HG03558 (cell line): ENCODE results near the gene MOV10L1.

ENCODE experiments used
- ATAC-seq: cut with Tn5 transposase; IDR thresholded peaks from one replicate; pipeline ENCODE4 v1.9.1; 2021; ENCODE audit warnings: moderate number of reproducible peaks; ENCODE audit not compliant: unreplicated experiment; ENCODE audit errors: extremely low read depth

The MOV10L1 gene

DNA sequence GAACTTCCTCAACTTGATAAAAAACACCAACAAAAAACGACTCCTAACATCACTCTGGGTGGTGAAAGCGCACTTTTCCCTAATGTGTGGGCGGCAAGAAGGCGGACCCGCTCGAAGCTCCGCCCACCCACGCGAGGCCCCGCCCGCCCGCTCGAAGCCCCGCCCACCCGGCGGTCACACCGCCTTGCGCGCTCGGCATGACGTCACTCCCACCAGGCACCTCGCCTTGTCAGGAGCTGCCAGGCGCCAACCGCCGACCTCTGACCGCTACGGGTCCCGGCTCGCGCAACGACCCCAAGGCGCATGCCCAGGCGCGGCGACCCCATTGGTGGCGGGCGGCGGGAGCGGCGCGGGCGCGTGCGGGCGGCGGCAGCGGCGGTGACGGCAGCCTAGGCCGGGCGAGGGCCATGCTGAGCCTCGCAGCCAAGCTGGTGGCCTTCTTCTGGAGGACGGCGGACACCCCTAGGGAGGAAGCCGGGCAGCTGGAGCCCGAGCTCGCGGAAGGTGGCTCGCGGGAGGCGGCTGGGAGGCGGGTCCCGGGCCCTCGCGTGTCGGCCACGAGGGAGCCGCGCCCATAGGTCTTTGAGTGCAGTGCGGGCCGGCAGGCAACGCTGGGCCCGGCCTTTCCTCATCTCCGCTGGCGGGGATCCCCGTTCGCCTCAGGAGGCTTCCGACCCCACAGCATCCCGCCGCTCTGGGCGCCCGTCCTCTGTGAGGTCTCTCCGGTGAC lies at the start of gene MOV10L1:
MOV10L1 (plus strand) TSS at position 325 of the 730 bp plus-strand sequence; CDS start at position 408, 83 bp downstream.
- ATAC-seq: no peak

DNA sequence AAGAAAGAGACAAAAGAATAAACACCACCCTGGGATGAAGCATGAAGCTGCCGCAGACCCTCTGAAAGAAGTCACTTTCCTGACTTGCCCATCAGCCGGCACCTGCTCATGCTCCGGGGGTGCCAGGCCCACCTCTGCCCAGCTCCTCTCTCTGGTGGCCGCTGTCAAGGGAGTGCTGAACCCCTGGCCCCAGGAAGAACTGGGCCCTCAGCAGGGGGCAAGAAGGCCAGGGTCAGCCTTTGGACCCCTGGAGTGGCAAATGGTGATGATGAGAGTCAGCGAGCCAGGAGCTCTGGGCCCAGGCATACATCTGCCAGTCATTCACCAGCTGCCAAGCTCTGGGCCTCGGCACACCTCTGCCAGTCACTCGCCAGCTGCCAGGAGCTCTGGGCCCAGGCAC lies 49.1 kb upstream of the MOV10L1 start:
- ATAC-seq: no peak

DNA sequence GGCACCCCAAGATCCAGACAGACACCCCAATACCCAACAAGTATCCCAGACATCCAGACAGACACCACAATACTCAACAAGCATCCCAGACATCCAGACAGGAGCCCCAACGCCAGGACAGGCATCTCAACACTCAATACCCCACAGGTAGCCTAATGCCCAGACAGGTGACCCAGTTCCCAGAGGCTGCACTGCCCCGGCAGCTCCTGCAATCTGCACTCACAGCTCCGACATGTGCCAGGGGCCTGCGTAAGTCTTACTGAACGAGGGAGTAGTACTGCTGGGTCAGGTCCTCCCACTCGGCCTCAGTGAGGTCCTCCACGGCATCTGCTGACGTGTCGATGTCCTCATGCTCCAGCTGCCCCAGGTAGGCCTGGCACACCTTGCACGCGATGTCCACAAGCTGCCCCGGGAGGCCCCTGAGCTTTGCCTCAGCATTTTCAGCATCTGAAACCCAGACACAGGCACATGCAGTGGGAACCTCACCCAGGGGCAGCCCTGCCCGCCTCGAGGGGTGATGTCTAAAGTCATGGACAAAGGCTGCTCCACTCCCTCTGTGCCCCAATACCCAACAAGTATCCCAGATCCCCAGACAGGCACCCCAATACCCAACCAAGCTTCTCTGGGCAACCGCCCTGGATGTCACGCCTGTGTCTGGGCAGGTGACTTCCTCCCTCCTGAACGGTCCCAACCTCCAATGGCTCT lies 48.3 kb upstream of the MOV10L1 start:
- no peak for ATAC-seq

DNA sequence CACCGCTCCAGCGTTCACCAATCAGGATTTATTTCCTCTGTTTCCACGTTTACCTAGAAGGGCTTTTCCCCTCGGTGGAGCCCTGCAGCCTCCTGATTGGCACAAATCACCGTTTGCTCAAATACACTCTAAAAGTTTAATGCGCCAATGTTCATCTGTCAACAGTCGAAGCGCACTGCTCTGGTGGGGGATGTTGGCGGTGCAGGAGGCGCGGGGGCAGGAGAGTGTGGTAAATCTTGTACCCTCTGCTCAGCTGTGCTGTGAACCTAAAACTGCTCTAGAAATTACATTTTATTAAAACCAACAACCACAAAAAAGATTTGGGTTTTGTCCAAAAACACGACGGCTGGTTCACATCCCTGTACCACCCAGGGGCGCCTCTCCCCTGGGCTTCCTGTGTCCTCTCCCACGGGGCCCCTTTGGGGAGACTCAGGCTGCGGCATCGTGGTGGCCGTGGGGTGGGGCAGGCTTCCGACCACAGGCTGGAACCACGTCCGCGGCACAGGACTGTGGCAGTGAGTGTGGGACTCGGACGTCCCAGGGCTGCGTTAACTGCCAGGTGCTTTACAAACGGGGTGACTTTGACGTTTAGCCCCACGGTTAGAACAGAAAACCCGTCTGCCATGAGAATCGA lies 45.2 kb upstream of the MOV10L1 start:
- no peak for ATAC-seq

DNA sequence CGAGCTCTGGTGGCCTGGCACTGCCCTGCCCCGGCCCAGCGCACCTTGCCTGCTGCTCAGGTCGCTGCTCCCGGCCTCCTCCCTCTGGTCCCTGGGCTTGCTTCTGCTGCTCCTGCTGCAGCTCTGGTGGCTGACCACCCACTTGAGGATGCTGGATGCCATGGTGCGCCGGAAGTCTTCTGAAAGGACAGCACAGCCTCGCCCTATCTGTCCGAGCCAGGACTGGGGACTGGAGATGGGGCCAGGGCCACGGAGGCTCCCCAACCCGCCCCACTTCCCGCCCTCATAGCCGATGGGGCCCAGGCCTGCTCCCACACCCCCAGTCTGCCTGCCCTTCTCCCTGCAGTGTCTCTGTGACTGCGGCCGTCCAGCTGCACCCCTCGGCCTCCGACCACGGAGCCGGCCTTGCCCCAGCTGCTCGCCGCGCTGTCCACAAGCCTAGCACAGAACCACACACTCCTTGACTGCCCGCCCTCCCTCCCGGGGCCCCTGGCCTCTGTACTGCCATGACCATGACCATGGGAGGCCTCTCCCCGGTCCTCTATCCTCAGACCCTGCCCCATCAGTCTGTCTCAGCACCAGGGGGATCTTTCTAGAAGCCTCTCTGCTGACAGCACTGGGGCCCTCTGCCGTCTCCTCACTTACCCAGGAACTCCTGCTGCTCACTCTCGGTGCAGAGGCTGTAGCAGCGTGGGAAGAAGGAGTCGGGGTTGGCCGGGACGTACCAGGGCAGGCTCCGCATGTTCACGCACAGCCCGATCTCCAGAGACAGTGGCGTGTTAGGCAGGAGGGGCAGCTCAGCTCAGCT lies 44.4 kb upstream of the MOV10L1 start:
- no peak for ATAC-seq

DNA sequence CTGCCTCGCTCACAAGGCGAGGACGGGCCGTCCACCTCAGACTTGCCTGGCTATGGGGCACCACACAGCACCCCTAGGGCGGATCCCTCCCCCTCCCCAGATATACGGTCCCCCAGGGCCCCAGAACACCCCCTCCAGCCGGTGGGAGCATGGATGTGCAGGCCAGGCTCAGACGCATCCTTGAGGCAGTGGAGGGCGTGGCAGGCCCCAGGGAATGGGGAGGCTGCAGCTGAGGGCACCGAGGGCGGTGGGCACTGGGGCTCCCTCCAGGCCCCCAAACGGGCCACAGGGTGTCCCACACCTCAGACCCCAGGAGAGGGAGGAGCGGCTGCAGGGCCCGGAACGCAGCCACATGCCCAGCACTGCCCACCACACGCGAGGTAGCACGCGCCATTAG lies 43.8 kb upstream of the MOV10L1 start:
- no peak for ATAC-seq

DNA sequence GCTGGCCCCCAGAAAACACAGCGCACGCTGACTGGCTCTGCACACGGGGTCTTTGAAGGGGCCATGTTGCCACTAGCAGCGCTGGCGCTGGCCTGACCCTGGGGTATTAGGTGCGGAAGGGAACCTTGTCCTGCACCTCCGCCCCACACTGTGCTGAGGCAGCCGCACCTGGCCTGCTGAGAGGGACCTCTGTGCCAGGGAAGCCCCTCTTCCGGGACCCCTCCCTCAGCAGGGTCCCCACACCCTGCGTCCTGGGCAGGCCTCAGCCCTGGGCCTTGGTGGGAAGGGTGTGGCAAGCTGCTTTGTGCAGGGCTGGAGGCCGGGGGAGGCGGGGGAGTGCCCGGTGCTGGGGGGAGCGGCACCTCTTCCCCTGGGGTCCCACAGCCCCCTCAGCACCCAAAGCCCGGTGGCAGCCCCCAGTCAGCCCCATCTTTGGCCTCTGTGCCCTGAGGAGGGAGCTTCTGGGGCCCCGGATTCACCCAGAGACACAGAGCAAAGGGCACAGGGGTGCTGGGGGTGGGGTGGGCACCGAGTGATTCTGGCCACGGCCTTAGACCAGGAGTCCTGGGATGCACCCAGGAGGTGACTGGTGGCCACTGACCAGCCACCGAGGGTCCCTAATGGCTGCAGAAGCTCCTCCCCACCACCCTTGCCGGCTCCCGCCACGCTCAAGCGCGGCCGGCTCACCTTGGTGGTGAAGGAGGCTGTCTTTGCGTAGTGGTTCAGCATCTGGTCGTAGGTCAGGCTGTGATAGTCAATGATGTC lies 43.1 kb upstream of the MOV10L1 start:
- ATAC-seq: no peak

DNA sequence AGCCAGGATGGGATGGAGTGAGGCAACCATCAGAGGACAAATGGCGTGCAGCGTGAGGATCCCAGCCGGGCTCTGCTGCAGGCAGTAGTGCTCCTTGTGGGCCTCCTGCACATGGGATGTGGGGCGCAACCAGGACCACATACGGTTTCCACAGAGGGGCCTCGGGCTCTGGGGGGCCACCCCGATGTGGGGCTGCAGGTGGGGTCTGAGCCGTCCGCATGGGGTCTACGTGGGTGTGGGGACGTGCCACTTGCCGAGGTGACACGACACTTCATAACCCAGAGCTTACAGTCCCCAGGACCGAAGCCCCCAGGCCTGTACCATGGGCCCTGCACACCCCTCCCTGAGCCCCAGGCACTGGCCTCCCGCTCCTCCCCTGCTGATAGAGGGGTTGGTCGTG lies 42.5 kb upstream of the MOV10L1 start:
- no peak for ATAC-seq

DNA sequence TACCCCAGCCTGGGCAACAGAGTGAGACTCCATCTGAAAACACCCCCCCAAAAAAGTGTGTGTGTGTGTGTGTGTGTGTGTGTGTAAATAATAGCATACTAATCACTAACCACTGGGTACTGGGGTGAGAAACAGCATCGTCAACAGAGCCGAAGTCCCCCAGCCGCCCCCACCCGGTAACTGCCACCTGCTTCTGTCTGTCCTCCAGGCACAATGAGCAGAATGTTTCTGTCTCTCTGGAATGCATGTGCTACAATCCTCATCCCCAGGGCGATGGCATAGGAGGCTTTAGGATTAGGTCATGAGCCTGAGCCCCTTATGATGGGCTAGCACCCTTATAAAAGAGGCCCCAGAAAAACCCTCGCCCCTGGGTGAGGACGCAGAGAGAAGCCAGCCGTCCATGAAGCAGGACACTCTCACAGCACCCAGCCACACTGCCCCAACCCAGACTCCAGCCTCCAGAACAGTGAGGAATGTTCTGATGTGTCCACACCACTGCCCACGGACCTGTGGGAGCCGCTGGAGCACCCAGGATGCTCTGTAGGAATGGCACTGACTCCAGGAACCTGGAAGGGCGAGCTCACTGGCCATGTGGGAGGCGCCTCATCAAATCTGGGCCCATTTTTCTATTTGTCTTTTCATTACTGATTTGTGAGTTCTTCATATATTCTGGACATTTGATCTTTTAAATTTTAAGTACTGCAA lies 41.6 kb upstream of the MOV10L1 start:
- ATAC-seq: no peak

DNA sequence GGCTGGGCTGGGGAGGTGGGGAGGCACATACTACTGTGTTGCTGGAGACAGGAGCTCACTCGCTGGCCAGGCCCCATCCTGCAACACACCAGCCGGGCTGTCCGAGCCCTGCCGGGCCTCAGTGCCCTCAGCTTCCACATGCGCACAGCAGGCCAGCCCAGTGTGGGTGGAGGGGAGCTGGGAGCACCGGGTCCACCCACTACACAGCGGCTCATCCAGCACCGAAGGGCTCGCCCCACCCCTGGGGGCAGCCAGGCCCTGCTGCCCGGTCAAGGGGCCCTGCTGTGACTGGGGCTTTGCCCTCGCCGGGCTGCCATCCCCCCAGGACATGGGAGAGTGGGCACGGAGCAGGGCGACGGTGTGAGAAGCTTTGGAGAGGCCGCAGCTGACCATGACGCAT lies 41.0 kb upstream of the MOV10L1 start:
- ATAC-seq: no peak

DNA sequence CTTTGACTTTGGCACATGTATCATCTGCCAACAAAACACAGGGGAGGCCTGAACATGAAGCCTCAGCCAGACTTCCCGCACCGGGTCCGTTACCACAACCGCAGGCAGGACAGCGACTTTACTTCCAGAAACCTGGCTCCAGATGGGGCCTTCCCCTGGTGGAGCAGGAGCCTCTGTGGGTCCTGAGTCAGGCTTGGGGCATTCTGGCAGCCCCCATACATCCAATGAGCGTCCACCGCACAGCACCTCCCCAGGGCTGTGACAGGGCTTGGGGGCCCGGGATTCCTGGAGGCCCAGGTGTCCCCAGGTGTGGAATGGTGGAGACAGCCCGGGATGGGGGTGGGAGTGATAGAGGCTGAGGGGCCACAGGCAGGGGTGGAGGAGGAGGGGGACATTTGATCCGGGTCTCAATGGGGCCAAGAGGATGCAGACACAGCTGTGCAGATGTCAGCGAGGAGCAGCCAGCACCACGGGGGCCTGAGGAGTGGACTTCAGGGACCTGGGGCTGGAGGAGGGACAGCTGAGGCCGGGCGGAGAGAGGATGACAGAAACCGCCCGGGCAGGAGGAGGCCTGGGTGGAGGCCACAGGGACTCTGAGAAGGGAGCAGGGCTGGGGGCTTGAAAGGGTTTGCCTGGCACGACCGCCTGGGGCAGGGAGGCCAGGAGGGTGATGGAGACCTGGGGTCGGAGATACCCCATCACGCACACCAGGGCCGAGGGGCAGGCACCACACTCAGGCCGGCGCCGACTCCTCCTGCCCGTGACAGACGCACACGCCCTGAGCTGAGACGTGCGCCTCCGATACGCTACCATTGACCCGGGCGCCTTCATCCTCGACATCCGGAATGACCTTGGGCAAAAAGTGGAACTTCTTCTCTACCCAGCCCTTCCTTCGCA lies 40.3 kb upstream of the MOV10L1 start:
- ATAC-seq: no peak

DNA sequence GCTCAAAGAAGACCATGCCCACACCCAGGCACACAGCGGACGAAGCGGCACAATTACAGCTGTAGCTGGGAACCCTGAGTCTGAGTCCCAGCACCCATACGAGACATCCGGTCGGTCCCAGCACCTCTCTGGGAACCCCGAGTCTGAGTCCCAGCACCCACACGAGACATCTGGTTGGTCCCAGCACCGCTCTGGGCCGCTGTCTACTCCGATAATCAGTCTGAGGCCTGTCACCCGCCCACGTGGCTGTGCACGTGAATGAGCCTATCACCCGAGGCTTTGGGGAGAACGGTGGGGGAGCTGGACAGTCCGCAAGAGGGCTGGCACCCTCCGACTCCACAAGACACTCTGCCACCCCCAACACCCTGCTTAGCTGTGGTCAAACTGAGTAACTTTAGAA lies 37.9 kb upstream of the MOV10L1 start:
- ATAC-seq: no peak

DNA sequence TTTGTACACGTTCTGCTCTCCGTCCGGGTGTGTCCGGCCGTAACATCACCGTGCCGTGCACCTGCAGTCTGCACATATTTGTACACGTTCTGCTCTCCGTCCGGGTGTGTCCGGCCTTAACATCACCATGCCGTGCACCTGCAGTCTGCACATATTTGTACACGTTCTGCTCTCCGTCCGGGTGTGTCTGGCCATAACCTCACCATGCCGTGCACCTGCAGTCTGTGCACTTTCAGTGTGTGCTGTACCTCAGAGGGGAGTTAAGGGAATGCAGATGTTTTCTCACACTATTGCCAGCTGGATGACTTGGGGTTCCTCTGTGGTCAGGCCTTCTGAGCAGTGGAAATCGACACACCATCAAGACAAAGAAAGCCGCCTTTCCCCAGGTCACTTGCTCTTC lies 35.9 kb upstream of the MOV10L1 start:
- ATAC-seq: no peak

DNA sequence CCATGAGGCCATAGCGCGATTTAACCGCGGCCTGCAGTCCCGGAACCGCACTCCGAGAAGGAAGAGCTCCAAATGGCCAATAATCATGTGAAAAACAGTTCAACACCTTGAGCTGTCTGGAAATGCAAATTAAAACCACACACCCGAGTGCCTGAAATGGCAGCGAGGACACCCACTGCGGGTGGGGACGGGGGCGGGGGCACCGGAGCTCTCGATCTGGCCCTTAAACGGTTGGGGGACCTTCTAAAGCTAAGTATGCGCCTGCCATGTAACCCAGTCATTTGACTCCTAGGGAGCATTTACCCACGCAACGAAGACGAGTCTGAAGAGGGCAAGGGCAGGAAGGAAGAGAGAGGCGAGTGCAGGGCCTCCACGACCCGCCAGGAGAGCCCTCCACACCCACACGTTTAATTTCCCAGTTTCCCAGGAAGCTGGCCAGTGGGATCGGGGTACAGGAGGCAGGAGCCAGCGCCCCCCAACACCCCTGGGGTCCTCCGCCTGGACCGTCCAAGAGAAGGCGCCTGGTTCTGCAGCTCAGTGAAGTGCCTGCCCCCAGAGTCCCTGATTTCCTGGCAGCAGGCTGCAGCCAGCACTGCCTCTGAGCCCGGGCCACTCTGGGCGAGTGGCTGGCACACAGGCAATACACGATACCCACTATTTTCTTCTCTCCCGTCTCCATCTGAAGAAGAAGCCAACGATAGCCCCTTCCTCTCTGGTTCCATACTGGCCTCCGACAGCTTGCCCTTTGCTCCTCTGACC lies 33.4 kb upstream of the MOV10L1 start:
- ATAC-seq: no peak

DNA sequence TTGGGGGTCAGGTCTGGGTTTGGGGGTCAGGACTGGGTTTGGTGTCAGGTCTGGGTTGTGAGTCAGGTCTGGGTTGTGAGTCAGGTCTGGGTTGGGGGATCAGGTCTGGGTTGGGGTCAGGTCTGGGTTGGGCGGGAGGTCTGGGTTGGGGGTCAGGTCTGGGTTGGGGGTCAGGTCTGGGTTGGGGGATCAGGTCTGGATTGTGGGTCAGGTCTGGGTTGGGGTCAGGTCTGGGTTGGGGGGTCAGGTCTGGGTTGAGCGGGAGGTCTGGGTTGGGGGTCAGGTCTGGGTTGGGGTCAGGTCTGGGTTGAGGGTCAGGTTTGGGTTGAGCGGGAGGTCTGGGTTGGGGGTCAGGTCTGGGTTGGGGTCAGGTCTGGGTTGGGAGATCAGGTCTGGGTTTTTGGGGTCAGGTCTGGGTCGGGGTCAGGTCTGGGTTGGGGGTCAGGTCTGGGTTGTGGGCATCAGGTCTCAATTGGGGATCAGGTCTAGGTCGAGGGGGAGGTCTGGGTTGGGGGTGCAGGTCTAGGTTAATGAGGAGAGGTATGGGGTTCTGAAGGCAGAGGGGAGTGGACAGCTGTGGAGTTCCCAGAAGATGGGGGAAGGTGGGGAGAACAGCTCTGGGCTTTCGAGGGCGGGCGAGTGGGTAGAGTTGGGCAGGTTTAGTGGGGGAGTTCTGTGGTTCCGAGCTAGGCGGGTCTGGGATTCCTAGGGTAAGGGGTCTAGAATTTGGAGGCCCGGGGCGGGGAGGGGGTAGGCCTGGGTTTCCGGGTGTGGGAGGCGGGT lies 32.3 kb upstream of the MOV10L1 start:
- ATAC-seq: no peak

DNA sequence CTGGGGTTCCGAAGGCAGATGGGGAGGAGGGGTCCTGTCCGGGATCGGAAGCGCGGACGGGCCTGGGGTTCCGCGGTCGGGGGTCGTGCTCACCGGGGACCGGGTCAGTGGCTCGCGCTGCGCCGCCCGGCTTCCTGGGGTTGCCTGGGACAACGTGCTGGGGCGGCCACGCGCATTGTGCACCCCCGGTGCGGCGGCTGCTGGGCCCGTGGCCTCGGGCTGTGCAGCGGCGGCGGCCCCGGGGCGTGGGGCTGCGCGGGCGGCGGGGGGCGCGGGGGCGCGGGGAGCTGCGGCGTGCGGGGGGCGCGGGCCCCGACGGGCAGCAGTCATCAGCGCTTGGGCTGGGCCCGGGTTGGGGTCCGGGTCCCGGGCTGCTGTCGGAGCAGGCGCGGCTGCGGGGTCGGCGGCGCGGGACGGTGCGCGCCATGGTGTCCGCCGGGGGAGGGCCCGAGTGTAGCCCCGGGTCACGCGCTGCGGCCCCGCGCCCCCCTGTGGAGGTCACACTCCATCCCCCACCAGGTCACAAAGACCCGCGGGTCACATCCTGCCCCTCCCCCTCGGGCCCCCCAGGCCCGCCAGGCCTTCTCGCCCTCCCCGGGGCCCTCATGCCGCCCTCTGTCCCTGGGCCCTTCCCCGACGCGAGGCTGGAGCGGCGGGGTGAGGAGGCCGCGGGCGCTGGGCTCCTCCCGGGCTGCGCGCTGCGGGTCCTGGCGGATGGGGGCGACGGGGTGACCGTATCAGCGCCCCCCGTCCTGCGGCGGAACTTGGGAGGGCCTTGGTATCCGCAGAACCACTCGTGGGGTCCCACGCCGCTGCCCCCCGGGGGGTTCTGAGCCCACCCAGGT lies 31.5 kb upstream of the MOV10L1 start, which contains the start of gene TTLL8:
TTLL8 (minus strand) TSS at position 238 of the 845 bp plus-strand sequence.
- no peak for ATAC-seq
